Jurkat, Clone E6-1 (cell line): ENCODE results near the gene PRMT1. TPM values are rescaled to one million over a fixed set of nuclear protein-coding genes. Genes with fewer than 3 reads are reported as not detected.
A peak's percentile ranks its signal among the peaks of the same experiment; 100 is the strongest.
"Not testable (repeated sequence)": the region's sequence is repeated elsewhere in the genome, so short reads cannot be mapped to it uniquely, and the experiment has no call there.

ENCODE experiments used
- DNase-seq: peaks from one replicate; pipeline ENCODE4 v3.0.0-alpha.2; 2011; ENCODE audit warnings: low read depth, low spot score
- H3K4me3 ChIP-seq: 2 replicates; pipeline ENCODE4 v1.5.1; 2011; ENCODE audit warnings: mild to moderate bottlenecking, low read length, control low read depth, moderate library complexity
- polyA plus RNA-seq: library from polyadenylated mRNA; unstranded; fragments of >200 nt; gene quantifications from one replicate; pipeline ENCODE4 v1.2.1, GENCODE V29; 2012; ENCODE audit warnings: missing spikeins; ENCODE audit not compliant: insufficient read length, insufficient read depth

PRMT1 gene
- polyA plus RNA-seq = 378 TPM

DNA sequence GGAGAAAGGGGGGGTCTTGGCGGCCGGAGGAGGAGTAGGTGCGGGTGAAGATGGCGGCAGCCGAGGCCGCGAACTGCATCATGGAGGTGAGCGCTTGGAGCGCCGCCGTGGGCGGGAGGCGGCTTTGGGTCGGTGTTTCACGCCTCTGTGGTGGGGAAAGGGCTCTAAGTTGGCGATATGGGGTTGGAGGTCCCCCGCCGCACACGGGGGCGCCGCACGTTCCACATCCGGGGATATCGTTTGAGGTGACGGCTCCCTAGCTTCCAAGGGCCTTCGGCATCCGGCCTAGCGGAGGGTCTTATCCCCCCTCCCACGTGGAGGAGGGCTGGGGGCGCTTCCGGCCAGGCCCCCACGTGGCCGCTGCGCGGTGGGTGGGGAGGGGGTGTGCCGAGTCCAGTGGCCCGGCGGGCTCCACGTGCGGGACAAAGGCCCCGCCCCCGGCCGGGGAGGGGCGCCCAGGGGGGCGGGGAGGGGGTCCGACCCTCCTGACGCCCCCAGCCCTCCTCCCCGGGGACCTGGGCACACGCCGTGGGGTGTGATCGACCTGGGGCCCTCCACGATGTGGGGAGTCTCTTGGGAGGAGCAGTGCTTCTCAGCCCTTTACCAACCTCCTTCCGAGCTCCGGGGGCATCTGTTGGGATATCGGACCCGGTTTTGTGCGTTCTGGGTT is at the start of gene PRMT1:
Gene PRMT1, plus strand, starts transcription at position 41 of the 670 bp plus-strand sequence. Its CDS starts 10 bp downstream, at position 51.
- DNase-seq = no peak
- H3K4me3 ChIP-seq = peak within 1 kb of the TSS; percentile 94

DNA sequence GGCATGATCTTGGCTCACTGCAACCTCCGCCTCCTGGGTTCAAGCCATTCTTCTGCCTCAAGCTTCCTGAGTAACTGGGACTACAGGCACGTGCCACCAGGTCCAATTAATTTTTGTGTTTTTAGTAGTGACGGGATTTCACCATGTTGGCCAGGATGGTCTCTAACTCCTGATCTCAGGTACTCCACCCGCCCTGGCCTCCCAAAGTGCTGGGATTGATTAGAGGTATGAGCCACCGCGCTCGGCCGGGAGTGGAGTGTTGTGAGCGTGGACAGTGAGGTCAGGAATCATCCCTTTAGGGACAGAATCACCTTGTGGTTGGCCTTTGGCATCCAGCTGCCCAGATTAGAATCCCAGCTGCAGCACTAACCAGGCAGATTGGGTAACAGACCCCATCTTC is 47.4 kb upstream of the PRMT1 start:
- no peak overlapping the region for H3K4me3 ChIP-seq
- DNase-seq = no peak

DNA sequence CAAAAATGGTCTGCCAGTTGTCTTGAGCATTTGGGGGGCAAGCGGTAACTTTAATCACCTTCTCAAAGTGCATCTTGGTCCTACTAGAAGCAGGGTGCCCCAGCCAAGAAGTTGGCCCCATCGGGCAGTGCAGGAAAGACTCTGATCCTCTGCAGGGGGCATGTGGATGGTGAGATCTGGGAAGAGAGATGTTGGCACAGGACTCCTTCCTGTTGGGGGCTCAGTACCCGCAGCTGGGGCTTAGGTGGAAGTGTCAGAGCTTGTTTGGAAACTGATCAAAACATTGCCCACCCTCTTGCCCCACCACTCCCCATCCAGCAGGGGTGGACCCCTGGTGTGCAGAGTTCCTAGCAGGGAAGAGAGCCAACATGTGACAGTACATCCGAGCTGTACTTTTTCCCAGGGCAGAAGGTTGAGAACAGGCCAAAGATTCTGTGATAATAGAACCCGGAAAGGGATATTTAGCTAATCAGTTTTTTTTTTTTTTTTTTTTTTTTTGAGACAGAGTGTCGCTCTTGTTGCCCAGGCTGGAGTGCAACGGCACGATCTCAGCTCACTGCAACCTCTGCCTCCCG is 46.0 kb upstream of the PRMT1 start:
- H3K4me3 ChIP-seq = no peak overlapping the region
- no peak for DNase-seq

DNA sequence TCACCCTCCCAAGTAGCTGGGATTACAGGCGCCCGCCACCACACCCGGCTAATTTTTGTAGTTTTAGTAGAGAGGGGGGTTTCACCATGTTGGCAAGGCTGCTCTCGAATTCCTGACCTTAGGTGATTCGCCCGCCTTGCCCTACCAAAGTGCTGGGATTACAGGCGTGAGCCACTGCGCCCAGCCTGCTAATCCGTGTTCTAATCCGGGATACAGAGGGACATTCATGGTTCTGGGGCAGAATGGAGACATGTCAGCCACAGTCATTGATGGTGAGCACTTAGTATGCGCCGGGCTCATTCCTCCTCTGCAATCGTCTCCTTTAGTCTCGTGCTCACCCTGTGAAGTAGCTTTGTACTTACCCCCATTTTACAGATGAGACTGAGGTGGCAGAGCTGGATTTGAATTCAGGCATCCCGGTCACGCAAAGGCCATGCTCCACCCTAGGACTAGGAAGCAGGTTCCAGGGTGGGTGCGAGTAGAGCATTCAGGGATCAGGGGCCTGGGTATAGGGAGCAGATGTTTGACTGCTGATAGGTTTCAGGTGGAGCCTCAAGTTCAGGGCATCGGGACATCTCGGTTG is 45.4 kb upstream of the PRMT1 start:
- H3K4me3 ChIP-seq = no peak overlapping the region
- no peak for DNase-seq

DNA sequence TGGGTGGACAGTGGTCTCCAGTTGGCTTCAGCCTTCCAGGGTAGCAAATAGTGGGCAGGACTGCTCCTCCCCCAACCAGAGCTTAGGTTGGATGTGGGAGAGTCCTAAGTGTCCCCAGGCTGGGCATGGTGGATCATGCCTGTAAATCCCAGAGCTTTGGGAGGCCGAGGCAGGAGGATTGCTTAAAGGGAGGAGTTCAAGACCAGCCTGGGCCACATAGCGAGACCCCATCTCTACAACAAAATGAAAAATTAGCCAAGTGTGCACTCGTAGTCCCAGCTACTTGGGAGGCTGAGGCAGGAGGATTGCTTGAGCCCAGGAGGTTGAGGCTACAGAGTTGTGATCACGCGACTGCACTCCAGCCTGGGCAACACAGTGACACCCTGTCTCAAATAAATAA is 44.5 kb upstream of the PRMT1 start:
- DNase-seq = no peak
- H3K4me3 ChIP-seq = no peak overlapping the region

DNA sequence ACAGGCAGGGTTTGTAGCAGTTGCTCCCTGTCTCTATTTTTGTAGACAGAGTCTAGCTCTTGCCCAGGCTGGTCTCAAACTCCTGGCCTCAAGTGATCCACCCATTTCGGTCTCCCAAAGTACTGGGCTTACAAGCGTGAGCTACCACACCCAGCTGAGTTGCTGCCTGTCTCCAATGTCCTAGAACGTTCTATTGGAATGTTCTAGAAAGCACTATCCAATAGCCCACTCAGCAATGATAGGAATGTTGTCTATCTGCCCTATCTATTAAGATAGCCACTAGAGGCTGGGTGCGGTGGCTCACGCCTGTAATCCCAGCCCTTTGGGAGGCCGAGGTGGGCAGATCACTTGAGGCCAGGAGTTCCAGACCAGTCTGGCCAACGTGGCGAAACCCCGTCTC is 43.8 kb upstream of the PRMT1 start:
- H3K4me3 ChIP-seq, DNase-seq: not testable (repeated sequence)

DNA sequence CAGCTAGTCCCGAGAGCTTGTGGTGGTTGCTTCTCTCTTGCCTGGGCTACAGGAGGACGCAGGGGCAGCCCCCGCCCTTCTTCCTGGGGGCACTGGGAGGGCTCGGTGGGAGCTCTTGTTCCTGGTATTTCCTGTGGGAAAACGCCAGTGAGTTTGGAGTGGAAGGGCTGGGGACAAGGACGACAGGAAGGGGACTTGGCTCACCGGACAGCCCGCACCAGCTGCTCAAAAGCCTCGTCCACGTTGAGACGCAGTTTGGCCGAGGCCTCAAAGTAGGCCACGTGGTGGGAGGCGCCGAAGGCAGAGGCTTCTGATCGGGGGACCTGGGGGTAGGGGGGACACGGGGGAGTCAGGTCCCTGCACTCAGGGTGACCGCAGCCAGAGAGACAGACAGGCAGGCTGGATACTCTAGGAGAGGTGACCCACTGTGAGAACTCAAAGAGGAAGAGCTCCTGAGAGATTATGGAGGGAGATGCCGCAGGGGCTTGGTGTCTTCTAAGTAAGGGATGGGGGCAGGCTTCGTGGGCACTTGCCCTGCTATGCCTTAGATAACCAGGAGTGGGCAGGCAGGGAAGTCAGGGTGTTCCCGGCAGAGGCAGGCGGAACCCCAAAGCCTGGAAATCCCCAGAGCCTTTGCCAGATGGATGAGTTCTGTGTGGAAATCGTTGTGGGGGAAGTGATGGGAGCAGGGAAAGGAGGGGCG is 41.4 kb upstream of the PRMT1 start:
- DNase-seq = no peak
- no peak overlapping the region for H3K4me3 ChIP-seq

DNA sequence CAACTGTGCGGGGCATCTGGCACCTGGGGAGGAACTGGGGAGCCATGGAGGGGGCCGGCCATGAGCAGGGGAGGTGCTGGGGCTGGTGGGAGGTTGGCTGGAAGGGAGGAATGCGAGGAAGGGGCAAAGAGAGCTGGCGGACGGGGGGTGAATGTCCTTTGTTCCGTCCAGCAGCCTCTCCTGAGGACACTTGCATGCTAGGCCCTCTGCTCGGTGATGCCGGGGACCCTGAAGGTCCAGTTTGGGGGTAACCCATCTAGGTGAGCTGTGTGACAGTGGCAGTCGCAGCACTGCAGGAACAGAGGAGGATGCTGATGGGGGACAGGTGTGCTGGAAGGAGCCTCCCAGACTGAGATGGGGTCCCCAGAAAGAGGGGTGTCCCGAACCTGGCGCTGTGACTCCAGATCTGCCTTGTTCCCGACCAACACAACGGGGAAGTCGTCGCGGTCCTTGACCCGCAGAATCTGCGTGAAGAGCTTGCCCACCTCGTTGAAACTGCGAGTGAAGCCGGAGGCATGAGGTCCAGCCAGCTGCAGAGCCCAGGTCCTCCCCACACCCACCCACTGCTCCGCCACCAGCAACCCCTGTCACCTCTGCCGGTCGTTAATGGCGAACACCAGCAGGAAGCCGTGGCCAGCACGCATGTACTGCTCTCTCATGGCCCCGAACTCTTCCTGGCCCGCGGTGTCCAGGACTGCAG is 40.7 kb upstream of the PRMT1 start:
- no peak for DNase-seq
- no peak overlapping the region for H3K4me3 ChIP-seq

DNA sequence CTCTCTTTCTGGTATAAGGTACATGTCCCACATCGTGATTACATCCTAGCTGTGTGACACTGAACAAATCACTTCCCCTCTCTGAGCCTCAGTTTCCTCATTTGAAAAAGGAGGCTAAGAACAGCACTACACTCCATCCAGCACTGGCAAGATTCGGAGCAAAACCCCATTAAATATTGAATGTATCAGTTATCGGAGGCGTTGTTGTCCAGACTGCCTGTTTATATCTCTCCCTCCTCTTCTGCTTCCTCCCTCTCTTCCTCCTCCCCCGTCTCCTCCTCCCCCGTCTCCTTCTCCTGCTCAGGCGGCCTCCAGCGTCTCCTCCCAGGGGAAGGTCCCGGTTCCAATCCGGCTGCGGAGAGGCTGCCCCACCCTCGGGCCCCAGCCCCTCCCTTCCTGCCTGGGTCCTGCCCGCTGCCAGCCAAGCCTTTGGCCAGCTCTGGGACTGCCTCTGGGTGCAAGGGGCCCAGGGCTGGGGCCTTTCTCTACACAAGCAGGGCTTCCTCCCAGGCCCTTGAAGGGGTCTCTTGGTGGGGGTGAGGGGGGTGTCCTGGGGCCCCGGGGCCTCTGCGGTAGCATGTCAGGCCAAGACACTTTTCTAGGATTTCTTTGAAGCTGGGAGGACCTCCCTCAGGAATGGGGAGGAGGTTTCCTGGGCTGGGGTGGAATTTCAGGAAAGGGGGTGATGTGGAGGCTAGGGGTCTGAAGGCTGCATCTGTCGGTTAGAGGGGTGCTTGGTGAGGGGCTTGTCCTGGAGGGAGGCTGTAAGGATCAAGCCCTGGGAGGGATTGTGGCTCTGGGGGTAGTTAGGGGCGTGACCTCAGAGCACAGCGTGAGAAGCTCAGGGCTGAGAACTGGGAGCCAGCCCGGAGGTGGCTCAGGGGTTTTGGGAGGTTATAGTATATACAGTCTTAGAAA is 39.0 kb upstream of the PRMT1 start:
- H3K4me3 ChIP-seq = no peak overlapping the region
- DNase-seq = no peak

DNA sequence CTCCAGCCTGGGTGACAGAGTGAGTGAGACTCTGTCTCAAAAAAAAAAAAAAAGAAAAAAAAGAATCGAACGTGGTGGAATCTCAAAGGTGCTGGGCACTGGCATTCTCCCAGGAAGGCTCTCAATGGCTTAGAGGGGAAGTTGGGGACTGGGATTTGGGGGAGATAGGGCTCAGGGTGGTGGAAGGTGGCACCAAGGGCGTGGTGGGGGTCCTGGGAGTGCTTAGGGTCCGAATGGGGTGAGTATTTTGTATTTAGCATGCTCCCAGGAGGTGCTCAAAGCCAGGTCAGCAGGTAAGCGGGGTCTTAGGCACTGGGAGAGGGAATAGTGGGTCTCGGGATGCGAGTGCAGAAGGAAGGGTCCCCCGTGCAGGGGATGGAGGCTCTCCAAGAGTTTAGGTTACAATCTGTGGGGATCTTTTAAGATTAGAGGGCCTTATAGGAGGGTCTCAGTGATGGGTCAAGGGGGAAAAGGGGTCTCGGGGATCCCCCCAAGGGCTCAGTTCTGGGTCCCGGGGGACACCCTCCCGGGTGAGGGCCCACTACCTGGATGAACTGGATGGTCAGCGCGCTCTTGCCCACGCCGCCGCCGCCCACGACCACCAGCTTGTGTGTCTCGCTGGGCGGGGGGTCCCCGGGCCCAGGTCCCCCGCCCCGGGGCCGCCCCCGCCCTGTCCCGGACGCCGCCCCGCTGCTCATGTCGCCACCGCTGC is 37.5 kb upstream of the PRMT1 start:
- H3K4me3 ChIP-seq = peak overlapping the region; percentile 47
- DNase-seq = no peak

DNA sequence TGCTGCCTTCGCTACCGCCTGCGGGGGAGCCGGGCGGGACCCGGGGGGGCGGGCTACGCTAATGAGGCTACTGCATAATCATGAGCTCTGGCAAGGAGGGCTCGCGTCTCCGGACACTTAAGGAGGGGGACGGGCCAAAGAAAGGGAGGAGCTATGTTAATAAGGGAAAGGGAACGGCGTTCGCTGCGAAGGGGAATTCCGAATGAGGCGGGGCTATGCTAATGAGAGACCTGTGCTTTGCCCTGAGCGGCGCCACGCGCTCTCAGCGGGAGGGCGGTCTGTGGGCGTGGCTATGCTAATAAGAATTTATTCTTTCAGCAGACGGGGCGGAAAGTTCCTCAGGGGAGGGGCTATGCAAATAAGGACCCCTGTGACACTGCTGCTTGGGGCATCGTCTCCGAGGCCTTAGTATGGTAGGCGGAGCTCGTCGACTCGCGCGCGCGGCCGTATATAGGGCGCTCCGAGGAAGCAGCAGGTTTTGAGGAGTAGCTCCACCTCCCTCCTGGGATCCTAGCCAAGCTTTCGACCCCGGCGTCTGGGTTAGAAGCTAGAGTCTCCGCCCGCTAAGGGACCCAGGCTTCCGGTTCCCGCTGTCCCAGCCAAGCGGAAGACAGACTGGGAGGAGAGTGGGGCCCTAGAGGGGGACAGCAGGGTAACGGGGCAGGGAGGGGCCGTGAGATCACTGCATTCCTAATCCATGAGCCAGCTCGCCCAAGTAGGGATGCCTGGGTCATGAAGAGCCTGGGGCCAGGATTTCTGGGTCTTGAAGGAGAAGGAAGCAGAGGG is 36.8 kb upstream of the PRMT1 start, which contains the start of gene RRAS:
Gene RRAS, minus strand, starts transcription at position 31 of the 786 bp plus-strand sequence. CDS start 45 bp downstream, outside the sequence.
- peak within 1 kb of the TSS; percentile 99 for H3K4me3 ChIP-seq
- DNase-seq = peak; percentile 100

DNA sequence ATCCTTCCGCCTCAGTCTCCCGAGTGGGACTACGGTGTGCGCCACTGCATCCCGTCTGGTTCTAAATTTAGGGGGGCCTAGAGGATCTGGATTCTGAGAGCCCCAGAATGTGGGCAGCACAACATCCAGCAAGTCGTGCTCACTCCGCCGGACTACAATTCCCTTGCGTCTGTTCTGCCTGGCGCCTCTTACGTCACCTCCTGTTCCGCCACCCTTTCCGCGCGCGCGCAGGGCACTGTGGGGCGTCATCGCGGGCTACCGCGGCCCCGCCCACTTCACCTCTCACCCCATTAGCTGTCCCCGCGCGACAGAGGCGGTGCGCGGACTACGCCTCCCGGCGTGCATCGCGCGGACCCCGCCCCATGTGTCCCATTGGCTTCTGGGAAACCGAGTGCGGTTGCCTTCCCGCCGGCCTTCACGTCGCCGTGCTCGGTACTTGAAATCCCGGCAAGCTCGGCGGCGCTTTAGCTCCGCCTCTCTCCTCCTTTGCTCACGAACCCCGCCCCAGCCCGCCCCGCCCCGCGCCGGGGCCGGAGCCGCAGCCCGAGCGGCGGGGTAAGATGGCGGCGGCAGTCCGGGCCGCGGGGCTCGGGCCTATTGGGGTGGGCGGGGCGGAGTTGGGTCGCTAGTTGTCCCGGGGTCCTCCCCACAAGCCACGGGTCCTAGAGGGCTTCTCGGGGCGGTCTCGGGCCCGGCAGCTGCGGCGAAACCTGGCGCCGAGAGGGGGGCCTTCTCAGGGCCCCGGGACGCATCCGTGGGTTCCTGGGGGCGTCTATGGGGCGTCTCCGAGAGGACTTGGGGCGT is 35.2 kb upstream of the PRMT1 start, which contains the start of gene SCAF1:
Gene SCAF1, plus strand, starts transcription at position 522 of the 804 bp plus-strand sequence. CDS start 2,818 bp downstream, outside the sequence.
- peak; percentile 98 for DNase-seq
- peak within 1 kb of the TSS; percentile 99 for H3K4me3 ChIP-seq

DNA sequence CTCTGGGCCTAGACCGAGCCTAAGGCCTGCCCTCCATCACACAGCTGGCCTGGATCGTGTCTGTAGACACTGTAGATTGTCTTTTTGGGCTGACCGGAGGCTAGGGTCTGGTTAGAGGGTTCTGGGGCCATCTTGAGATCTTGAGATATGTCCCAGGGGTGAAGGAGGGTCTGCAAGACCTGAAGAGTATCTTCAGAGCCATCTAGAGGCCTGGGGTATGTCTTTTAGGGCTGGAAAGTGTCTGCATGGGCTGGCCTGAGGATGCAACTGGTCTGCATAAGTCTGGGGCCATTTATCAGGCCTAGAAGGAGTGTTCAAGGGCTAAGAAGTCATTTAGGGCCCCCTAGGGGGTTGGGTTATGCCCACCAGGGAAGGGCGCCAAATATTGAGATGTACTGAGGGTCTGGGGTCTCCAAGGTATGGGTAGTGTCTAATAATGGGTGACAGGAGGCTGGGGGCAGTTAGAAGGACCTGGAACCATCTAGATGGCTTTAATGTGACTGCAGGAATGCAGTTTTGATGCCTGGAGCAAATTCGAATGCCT is 34.5 kb upstream of the PRMT1 start:
- DNase-seq = no peak
- peak overlapping the region; percentile 99 for H3K4me3 ChIP-seq

DNA sequence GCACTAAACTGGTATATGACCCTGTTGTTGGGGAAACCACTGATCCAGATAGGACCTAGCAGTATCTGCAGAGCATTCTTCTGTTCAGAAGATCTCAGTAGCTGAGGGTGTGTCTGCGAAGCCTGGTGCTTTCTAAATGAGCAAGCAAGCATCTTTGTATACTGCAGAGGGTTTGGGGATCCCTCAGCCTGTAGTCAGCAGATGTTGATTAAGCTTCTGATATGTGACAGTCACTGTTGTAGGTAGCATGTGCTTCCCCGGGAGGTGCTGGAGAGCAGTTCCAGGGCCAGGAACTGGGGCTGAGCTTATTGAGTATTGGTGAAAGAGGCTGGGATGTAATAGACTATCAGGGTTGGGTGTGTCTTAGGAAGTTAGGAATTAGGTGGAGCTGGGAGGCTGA is 33.6 kb upstream of the PRMT1 start:
- DNase-seq = no peak
- H3K4me3 ChIP-seq = peak overlapping the region; percentile 99

DNA sequence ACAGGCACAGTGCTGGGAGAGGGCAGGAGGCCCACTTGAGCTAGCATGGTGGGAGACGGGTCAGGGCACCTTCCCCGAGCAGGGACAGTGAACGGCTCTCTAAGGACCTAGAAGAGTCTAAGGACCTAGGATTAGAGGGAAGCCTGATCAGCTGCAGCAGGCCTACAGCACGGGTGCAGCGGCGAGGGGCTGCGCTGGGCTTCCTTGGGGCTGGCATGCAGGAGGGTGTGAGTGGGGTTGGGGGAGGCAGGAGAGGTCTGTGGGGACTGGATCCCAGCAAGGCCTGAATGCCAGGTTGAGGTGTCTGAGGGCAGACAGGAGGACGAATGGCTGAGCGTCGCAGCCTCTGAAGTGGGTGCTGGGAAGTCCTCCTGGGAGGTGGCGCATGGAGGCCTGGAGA is 31.5 kb upstream of the PRMT1 start:
- DNase-seq = no peak
- no peak overlapping the region for H3K4me3 ChIP-seq

DNA sequence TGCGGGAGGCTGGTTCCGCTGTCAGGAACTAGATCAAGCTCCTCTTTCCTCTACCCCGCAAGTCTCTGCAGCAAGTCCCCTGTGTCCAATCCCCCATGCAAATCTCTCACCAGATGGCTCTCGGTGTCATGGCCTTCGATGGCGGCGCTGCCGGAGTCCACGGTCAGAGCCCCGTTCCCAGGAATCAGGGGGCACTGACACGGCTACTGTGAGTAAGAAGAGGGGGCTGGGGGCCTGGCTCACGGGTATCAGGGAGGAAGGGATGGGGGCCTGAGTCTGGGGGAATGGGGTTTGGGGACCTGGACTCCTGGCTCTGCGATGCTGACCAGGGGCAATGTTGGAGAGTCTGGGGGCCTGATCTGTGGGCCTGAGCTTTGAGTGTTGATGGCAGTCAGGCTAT is 31.1 kb upstream of the PRMT1 start:
- H3K4me3 ChIP-seq = no peak overlapping the region
- no peak for DNase-seq
